GM21367 (cell line): ENCODE data around the gene TPRG1.

Experiments used
- ATAC-seq: cut with Tn5 transposase; IDR thresholded peaks from one replicate; pipeline ENCODE4 v1.9.1; 2021; ENCODE audit not compliant: unreplicated experiment

The TPRG1 gene

GRCh38 chr3:189227249-189227648 is 55.5 kb downstream of the TPRG1 start:
- no peak for ATAC-seq

- ATAC-seq, result peak; percentile 57
Observed at GRCh38 chr3:189229196-189229828, 57.5 kb downstream of the TPRG1 start.

- no peak for ATAC-seq
Observed at GRCh38 chr3:189232790-189233189, 61.0 kb downstream of the TPRG1 start.

GRCh38 chr3:189233225-189233858 is 61.6 kb downstream of the TPRG1 start:
- ATAC-seq, result no peak

DNA sequence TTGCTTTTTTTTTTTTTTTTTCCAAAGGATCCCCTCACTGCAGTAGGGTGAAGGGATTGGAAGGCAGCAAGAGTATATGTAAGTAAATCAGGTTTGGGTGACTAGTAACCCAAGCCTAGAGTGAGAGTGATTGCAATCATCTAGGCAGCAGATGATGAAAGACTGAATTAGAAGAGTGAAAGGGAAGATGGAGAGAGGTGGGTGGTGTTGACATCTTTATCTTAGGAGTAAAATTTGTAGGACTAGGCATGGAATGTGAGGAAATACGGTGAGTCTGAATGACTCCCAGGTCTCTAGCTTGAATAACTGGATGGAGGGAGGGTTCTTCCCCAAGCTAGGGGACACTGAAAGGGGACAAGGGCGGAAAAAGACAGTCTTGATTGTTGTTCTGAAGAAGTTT is 63.4 kb downstream of the TPRG1 start:
- ATAC-seq, result no peak

GRCh38 chr3:189236352-189236751 is 64.6 kb downstream of the TPRG1 start:
- ATAC-seq, result no peak

- ATAC-seq, result no peak
Observed at GRCh38 chr3:189237526-189237925, 65.8 kb downstream of the TPRG1 start.

DNA sequence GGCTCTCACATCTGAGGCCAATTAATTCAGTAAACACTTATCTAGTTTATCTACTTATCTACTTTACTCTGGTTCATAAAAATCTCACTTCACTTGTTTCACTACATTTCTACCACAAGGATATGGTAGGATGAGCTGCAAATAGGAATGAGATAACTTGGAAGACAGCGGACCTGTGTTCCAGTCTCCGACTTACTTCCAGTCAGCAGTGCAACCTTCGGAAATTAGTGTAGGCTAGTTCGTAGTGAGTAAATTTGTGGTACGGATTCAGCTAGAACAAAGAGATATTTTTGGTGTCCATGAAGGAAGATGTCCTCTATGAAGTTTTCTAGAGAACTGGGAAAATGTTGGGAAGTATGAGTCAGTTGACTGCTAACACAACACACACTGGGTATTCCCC is 66.3 kb downstream of the TPRG1 start:
- ATAC-seq, result no peak

- no peak for ATAC-seq
Observed at GRCh38 chr3:189239616-189240015, 67.8 kb downstream of the TPRG1 start.

GRCh38 chr3:189249987-189250386 is 78.2 kb downstream of the TPRG1 start:
- no peak for ATAC-seq

DNA sequence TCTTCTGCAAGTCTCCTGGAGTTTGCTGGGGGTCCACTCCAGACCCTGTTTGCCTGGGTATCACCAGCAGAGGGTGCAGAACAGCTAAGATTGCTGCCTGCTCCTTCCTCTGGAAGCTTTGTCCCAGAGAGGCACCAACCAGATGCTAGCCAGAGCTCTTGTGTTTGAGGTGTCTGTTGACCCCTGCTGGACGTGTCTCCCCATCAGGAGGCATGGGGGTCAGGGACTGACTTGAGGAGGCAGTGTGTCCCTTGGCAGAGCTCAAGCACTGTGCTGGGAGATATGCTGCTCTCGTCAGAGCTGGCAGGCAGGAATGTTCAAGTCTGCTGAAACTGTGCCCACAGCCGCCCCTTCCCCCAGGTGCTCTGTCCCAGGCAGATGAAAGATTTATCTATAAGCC is 86.5 kb downstream of the TPRG1 start:
- no peak for ATAC-seq

GRCh38 chr3:189260556-189261493 is 89.1 kb downstream of the TPRG1 start:
- no peak for ATAC-seq

- no peak for ATAC-seq
Observed at GRCh38 chr3:189262746-189263145, 91.0 kb downstream of the TPRG1 start.

- ATAC-seq, result no peak
Observed at GRCh38 chr3:189267981-189268613, 96.3 kb downstream of the TPRG1 start.

DNA sequence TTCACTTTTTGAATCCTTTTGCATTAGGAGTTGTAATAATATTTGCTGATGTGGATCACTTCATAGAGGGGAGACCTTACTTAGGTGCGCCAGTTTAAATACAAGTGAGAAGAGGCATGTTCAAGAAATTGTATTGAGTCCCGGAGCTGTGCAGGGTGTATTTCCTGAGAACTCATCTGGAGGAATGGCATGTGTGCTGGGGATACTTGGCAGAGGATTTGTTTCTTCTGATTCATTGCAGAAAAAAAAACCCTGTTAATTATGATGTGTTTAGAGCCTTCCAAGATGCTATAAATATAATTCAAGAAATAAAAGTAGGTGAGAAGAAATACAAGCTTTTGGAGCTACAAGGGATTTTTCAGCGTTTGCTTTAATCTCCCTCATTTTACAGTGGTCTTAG is 97.6 kb downstream of the TPRG1 start:
- no peak for ATAC-seq

GRCh38 chr3:189270248-189270832 is 98.6 kb downstream of the TPRG1 start:
- peak; percentile 86 for ATAC-seq

DNA sequence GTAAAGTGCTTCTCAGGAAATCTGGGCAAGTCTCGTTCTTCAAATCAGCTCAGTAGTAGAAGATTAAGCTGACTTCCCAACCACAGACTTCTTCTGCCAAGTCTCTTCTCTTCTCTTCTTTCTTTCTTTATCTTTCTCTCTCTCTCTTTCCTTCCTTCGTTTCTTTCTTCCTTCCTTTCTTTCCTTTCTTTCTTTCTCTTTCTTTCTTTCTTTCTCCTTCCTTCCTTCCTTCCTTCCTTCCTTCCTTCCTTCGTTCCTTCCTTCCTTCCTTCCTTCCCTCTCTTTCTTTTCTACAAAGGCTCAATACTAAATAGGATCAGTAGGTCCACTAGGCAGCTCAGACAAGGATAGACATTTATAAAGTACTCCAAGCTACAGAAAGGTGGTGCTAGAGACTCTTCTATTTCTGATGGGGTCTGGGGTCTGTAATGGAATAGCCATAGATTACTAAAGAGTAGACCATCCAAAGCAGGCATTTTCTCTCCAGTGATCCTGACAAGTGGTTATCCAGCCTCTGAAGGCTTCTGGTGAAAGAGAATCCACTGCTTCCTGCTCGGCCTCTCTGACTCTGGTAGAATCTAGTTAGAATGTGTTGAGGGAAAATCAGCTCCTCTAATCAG is 100.8 kb downstream of the TPRG1 start:
- no peak for ATAC-seq

- no peak for ATAC-seq
Observed at GRCh38 chr3:189273736-189274135, 102.0 kb downstream of the TPRG1 start.

DNA sequence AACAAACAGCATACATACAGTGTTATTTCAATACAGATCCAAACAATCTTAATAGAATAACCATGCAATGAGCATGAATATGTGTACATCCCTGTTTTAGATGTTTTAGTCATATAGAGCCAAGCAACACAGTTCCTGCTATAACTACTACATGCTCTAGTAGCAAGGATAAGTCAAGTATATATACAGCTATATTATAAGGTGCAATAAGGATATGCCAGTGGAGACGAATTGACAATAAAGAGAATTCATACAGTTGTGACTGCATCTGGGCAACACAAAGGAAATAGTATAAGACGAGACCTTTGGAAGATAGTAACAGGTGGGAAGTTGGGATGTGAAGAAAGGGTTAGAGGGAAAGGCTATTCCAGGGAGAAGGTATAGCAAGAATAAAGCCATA is 103.4 kb downstream of the TPRG1 start:
- no peak for ATAC-seq

DNA sequence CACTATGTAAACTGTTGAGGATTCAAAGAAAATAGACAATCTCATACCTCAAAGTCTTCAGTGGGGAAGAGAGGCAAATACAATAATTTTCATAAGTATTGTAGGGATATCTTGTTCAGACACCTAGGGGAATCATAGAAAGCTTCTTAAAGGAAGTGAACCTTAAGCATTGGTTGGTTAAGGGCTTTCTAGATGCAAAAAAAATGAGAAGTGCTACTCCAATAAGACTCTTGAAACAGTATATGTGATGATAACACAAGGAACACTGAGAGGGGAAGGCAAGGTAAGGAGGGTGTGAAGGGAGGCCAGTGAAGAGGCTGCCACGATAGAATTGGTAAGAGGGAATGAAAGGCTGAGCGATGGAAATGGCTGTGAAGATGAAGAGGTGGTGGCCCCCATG is 104.1 kb downstream of the TPRG1 start:
- no peak for ATAC-seq
